Endothelial cell of umbilical vein (primary cell): Measurements from ENCODE around the gene PHF23. TPM values are rescaled to one million over a fixed set of nuclear protein-coding genes. Genes with fewer than 3 reads are reported as not detected.

Experiments
- BruUV-seq: library from RNA; stranded (reverse); fragments of 400-500 nt; replicated peaks from 2 replicates; lab custom pipeline; 2021; lab: Mats Ljungman, UMichigan
- CTCF ChIA-PET: fragments of 300-600, 350-600 bp; sonication (Branson Sonifier 250); formaldehyde crosslinking; loops from one replicate; lab custom pipeline; 2021; ENCODE audit warnings: antibody characterized with exemption, inconsistent platforms; lab: Charles Lee
- POLR2A ChIA-PET: fragments of 300-600, 350-600 bp; sonication (Branson Sonifier 250); formaldehyde crosslinking; loops from one replicate; lab custom pipeline; 2021; ENCODE audit warnings: antibody characterized with exemption, inconsistent platforms; lab: Charles Lee
- DNase-seq: peaks from one replicate; pipeline ENCODE4 v3.0.0-alpha.2; 2011; ENCODE audit warnings: low read depth, low spot score
- FAIRE-seq: peaks from 2 replicates; lab custom pipeline; 2011; peaks lifted over from hg19 to GRCh38; lab: Jason Lieb, UNC
- H2AFZ ChIP-seq: 2 replicates; pipeline ENCODE4 v1.6.0; 2012; ENCODE audit warnings: low read depth, low read length, control low read depth, inconsistent platforms
- H3K27ac ChIP-seq: 2 replicates; pipeline ENCODE4 v1.5.1; 2011; ENCODE audit warnings: low read depth, mild to moderate bottlenecking, control low read depth, low read length, moderate library complexity; ENCODE audit not compliant: insufficient read depth
- H3K27me3 ChIP-seq, 2 experiments: 2 replicates each; pipeline versions ENCODE4 v1.6.0 to v1.6.1; 2011; ENCODE audit warnings: low read length in 2 of 2, mixed read lengths in 1 of 2; ENCODE audit not compliant: control insufficient read depth in 2 of 2, insufficient read depth in 2 of 2
- H3K36me3 ChIP-seq, 2 experiments: 2 replicates in 1 of 2; 3 replicates in 1 of 2; pipeline ENCODE4 v1.5.1; 2011; ENCODE audit warnings: low read length in 2 of 2, mild to moderate bottlenecking in 1 of 2, moderate library complexity in 1 of 2; ENCODE audit not compliant: control insufficient read depth in 2 of 2, insufficient read depth in 2 of 2; ENCODE audit errors: extremely low read depth in 1 of 2
- H3K4me1 ChIP-seq: 3 replicates; pipeline ENCODE4 v1.5.1; 2011; ENCODE audit warnings: mild to moderate bottlenecking, low read length; ENCODE audit not compliant: control insufficient read depth, insufficient read depth; ENCODE audit errors: extremely low read depth
- H3K4me2 ChIP-seq: 2 replicates; pipeline ENCODE4 v1.6.1; 2011; ENCODE audit warnings: low read length, control low read depth, mixed read lengths; ENCODE audit not compliant: insufficient read depth
- H3K4me3 ChIP-seq, 3 experiments: fragments of 200-600 bp in 1 of 3; sonication (generic), shearing (Covaris generic) in 1 of 3; replicated peaks in 1 of 3; 2 replicates each; pipeline ENCODE4 v1.5.1; 2011 to 2016; ENCODE audit warnings: control low read depth in 3 of 3, low read length in 3 of 3, mild to moderate bottlenecking in 2 of 3, inconsistent platforms in 1 of 3, low read depth in 1 of 3, moderate library complexity in 1 of 3; ENCODE audit not compliant: insufficient read depth in 1 of 3
- H3K79me2 ChIP-seq: 2 replicates; pipeline ENCODE4 v1.6.0; 2012; ENCODE audit warnings: low read length, inconsistent platforms; ENCODE audit not compliant: control insufficient read depth, insufficient read depth
- H3K9ac ChIP-seq: replicated peaks from 2 replicates; pipeline ENCODE3; 2011; ENCODE audit warnings: low read length, control low read depth; ENCODE audit not compliant: insufficient read depth; ENCODE audit errors: extremely low read depth
- H3K9me1 ChIP-seq: replicated peaks from 3 replicates; pipeline ENCODE4 v1.6.0; 2011; ENCODE audit warnings: mild to moderate bottlenecking, low read length; ENCODE audit not compliant: control insufficient read depth, insufficient read depth; ENCODE audit errors: extremely low read depth
- H3K9me3 ChIP-seq: replicated peaks from 2 replicates; pipeline ENCODE4 v1.5.1; 2012; ENCODE audit warnings: low read length, inconsistent platforms; ENCODE audit not compliant: control insufficient read depth, insufficient read depth
- H4K20me1 ChIP-seq: replicated peaks from 2 replicates; pipeline ENCODE3; 2011; ENCODE audit warnings: mild to moderate bottlenecking, low read length; ENCODE audit not compliant: control insufficient read depth, insufficient read depth; ENCODE audit errors: extremely low read depth
- CTCF ChIP-seq, 2 donors: IDR thresholded peaks; 1 replicate in 1 of 2; 2 replicates in 1 of 2; pipeline ENCODE4 v1.5.1; 2011; ENCODE audit warnings: low read length in 2 of 2, mild to moderate bottlenecking in 2 of 2, moderate library complexity in 2 of 2, control low read depth in 1 of 2, inconsistent platforms in 1 of 2, low read depth in 1 of 2; ENCODE audit not compliant: insufficient read depth in 1 of 2; ENCODE audit errors: extremely low read depth in 1 of 2
- EZH2 ChIP-seq: IDR thresholded peaks from 2 replicates; pipeline ENCODE4 v1.6.1; 2012; ENCODE audit warnings: borderline replicate concordance, low read depth, mild to moderate bottlenecking, moderate library complexity, low read length, inconsistent platforms; ENCODE audit not compliant: severe bottlenecking
- FOS ChIP-seq: IDR thresholded peaks from 2 replicates; pipeline ENCODE4 v1.6.1; 2011; ENCODE audit warnings: mild to moderate bottlenecking, low read length, moderate library complexity, borderline replicate concordance; ENCODE audit not compliant: insufficient read depth
- MYC ChIP-seq: IDR thresholded peaks from one replicate; pipeline ENCODE4 v1.6.1; 2011; ENCODE audit warnings: mild to moderate bottlenecking, low read depth, low read length
- POLR2A ChIP-seq: IDR thresholded peaks from 2 replicates; pipeline ENCODE4 v1.6.1; 2012; ENCODE audit warnings: low read depth, mild to moderate bottlenecking, control low read depth, low read length
- POLR2AphosphoS5 ChIP-seq: IDR thresholded peaks from 2 replicates; pipeline ENCODE4 v1.6.1; 2012; ENCODE audit warnings: low read depth, mild to moderate bottlenecking, control low read depth, low read length, moderate library complexity; ENCODE audit not compliant: insufficient read depth
- dilution Hi-C: fragments of 300-500 bp; cut with MboI; formaldehyde crosslinking; loops from one replicate; pipeline ENCODE4 v1.15.0; 2019; ENCODE audit warnings: low sequenced_read_pairs; ENCODE audit not compliant: extremely low pct_ligation_motif_present
- intact Hi-C: fragments of 100-400 bp; cut with micrococcal nuclease; formaldehyde crosslinking; loops from one replicate; pipeline ENCODE4 v1.10.0; 2022
- polyA plus RNA-seq, 4 experiments: library from polyadenylated mRNA; depleted of rRNA in 3 of 4; stranded (reverse) in 3 of 4; unstranded in 1 of 4; fragments of >200 nt; gene quantifications; 2 replicates each; pipeline versions ENCODE4 v1.2.1 to v1.2.3, GENCODE V29; 2011 to 2012; ENCODE audit warnings: missing spikeins in 1 of 4
- total RNA-seq: library from RNA; stranded (reverse); gene quantifications from 2 replicates; pipeline ENCODE4 v1.2.3, GENCODE V29; 2021
- TF ChIP-seq, protein P1 (sequence below): IDR thresholded peaks from 2 replicates; pipeline ENCODE4 v1.6.1; 2011; ENCODE audit not compliant: insufficient read depth, insufficient read length

PHF23 gene
- total and polyA plus RNA-seq, 2 donors (not counting 3 experiments of a cell fraction or from before 2014, with no cell fraction given) = 35.6 to 54.7 TPM

DNA sequence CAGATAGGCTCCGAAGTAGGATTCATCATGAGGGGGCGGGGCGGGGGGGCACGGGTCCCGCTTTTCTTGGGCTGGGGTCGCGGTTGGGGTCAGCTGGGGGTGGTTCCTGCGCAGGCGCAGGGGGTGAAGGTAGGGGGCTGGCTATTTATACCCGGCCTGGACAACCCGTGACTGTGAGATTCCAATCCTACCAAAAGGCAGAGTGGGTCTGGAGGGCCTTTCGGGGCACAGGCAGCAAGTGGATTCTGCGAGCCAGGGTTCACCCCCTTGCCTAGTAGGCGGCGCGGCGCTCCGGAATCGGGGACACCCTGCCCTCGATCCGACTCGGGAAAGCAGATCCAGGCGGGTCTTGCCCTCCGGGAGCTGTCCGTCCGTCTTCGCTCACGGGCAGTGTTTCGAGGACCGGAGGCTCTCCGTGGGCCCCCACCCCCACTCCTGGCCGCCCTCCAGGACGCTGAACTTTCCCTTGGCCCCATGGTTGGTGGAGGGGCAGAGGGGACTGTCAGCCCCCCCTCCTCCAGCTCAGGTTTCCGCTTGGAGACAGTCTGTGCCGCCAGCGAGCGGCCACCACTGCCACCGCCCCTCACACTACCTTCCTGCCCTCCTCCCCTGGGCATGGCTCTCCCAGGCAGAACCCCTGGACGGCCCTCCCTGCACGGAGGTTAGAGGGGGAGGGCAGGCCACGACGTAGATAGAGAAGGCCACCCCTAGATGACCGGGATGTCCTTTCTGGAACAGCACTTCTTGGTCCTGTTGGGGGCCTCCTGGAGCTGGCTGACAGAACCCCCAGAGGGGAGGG lies 42.9 kb upstream of the PHF23 start:
- POLR2A ChIA-PET = no interaction called here
- H3K4me1 ChIP-seq = peaks cover 9% of the 10 kb centered on the region
- CTCF ChIA-PET = interaction anchor here (0.6 to 10.2 kb wide), 6 partner anchors 9 to 220 kb away, joined by 3 to 170 read pairs (median 4); partner anchors contain the start of gene GPS2
- no peak overlapping the region for H3K9ac ChIP-seq
- H2AFZ ChIP-seq = peak overlapping the region; percentile 76
- H3K4me2 ChIP-seq = peak overlapping the region; percentile 62
- no peaks in the 10 kb centered on the region for H3K79me2 ChIP-seq
- BruUV-seq = no TSS peak
- DNase-seq (no peak), FAIRE-seq (no peak)
- H3K27ac ChIP-seq = no peak overlapping the region
- no peaks in the 10 kb centered on the region for H3K36me3 ChIP-seq
- H3K27me3 ChIP-seq = peaks cover 5 to 9% of the 10 kb centered on the region in 2 experiments
- no peaks in the 10 kb centered on the region for H3K9me1 ChIP-seq
- TF ChIP-seq EZH2 (peak; percentile 70), POLR2AphosphoS5 (no peak)
- dilution Hi-C loops (no loop called here), intact Hi-C loops (loop anchor here (1.0 to 2.0 kb wide), 2 partner anchors 30 to 39 kb away; partner anchors contain the start of genes ELP5 and GABARAP)
- H3K9me3 ChIP-seq = no peaks in the 10 kb centered on the region
- H3K4me3 ChIP-seq = peak overlapping the region in 1 of 3 experiments; percentile 28
- H4K20me1 ChIP-seq = no peaks in the 10 kb centered on the region

DNA sequence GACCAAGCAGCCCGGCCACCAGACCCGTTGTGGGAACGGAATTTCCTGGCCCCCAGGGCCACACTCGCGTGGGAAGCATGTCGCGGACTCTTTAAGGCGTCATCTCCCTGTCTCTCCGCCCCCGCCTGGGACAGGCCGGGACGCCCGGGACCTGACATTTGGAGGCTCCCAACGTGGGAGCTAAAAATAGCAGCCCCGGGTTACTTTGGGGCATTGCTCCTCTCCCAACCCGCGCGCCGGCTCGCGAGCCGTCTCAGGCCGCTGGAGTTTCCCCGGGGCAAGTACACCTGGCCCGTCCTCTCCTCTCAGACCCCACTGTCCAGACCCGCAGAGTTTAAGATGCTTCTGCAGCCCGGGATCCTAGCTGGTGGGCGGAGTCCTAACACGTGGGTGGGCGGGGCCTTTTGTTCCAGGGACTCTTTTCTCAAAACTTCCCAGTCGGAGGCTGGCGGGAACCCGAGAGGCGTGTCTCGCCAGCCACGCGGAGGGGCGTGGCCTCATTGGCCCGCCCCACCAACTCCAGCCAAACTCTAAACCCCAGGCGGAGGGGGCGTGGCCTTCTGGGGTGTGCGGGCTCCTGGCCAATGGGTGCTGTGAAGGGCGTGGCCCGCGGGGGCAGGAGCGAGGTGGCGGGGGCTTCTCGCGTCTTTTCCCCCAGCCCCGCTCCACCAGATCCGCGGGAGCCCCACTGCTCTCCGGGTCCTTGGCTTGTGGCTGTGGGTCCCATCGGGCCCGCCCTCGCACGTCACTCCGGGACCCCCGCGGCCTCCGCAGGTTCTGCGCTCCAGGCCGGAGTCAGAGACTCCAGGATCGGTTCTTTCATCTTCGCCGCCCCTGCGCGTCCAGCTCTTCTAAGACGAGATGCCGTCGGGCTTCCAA lies 42.1 kb upstream of the PHF23 start, which contains the start of gene SLC2A4:
SLC2A4 (plus strand) TSS at position 645 of the 879 bp plus-strand sequence; CDS start at position 862, 217 bp downstream.
- BruUV-seq = no TSS peak
- dilution Hi-C loops (no loop called here), intact Hi-C loops (loop anchor here (1.0 to 2.0 kb wide), 2 partner anchors 29 to 39 kb away; partner anchors contain the start of genes ELP5 and GABARAP)
- TF ChIP-seq CTCF (IDR thresholded peaks at IDR 0.05; ENCODE audit: extremely low read depth in 1 of 2, insufficient read depth in 1 of 2, low read depth in 1 of 2, low read length in 2 of 2) (no peak), MYC (no peak), EZH2 (no peak), FOS (no peak), POLR2A (no peak)
- TF ChIP-seq, protein P1, sequence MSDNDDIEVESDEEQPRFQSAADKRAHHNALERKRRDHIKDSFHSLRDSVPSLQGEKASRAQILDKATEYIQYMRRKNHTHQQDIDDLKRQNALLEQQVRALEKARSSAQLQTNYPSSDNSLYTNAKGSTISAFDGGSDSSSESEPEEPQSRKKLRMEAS = peak; percentile 85
- Histone ChIP-seq H3K36me3 (no peaks in the 10 kb centered on the region), H3K9ac (no peak within 1 kb of the TSS), H2AFZ (peak within 1 kb of the TSS; percentile 76), H3K4me2 (peak within 1 kb of the TSS; percentile 62), H4K20me1 (no peaks in the 10 kb centered on the region), H3K79me2 (no peaks in the 10 kb centered on the region), H3K9me1 (no peaks in the 10 kb centered on the region), H3K9me3 (no peaks in the 10 kb centered on the region), H3K27ac (no peak within 1 kb of the TSS), H3K4me1 (peaks cover 9% of the 10 kb centered on the region), H3K4me3 (peak within 1 kb of the TSS in 2 of 3 experiments; percentile 28 to 33), H3K27me3 (peaks cover 5 to 7% of the 10 kb centered on the region in 2 experiments)
- ChIA-PET POLR2A (interaction anchor here (1.2 kb wide), 1 partner anchor 48 kb away, joined by 5 read pairs; no protein-coding TSS in a partner anchor), CTCF (interaction anchor here (0.6 to 10.2 kb wide), 17 partner anchors 10 to 280 kb away, joined by 3 to 170 read pairs (median 4); partner anchors contain the start of genes ACADVL, DLG4 and GPS2)
- FAIRE-seq = peak; percentile 88
- DNase-seq = peak; percentile 94
